H1 (cell line): ENCODE results near the gene TSN. TPM values are rescaled to one million over a fixed set of nuclear protein-coding genes. Genes with fewer than 3 reads are reported as not detected.

Experiments
- BACH1 ChIP-seq: IDR thresholded peaks from 2 replicates; pipeline ENCODE4 v1.6.1; 2012; ENCODE audit warnings: low read length, improper control_type of control experiment
- CREB1 ChIP-seq: IDR thresholded peaks from 2 replicates; pipeline ENCODE4 v1.6.1; 2012; ENCODE audit warnings: inconsistent platforms
- KDM1A ChIP-seq: fragments of 200-600, 300-600 bp; sonication (generic); IDR thresholded peaks from 2 replicates; pipeline ENCODE4 v1.7.1; 2016; ENCODE audit warnings: mild to moderate bottlenecking, low read length, borderline replicate concordance
- KDM4A ChIP-seq: IDR thresholded peaks from one replicate; pipeline ENCODE4 v1.7.1; 2012; ENCODE audit warnings: low read depth, mild to moderate bottlenecking, moderate library complexity, low read length, inconsistent platforms; ENCODE audit not compliant: severe bottlenecking
- SAP30 ChIP-seq: fragments of 300-600 bp; sonication (generic); IDR thresholded peaks from 2 replicates; pipeline ENCODE4 v1.7.1; 2012; ENCODE audit warnings: low read length, moderate library complexity, mild to moderate bottlenecking, inconsistent platforms; ENCODE audit not compliant: insufficient read depth, insufficient replicate concordance
- SIN3A ChIP-seq, 2 experiments: IDR thresholded peaks in 1 of 2; conservative IDR thresholded peaks in 1 of 2; 2 replicates each; pipeline ENCODE4 v1.6.1; 2011 to 2012; ENCODE audit warnings: low read length in 2 of 2, improper control_type of control experiment in 1 of 2, low read depth in 1 of 2, mild to moderate bottlenecking in 1 of 2
- polyA plus RNA-seq, 7 experiments: library from polyadenylated mRNA; depleted of rRNA in 3 of 7; stranded (reverse) in 5 of 7; unstranded in 2 of 7; fragments of >200 nt in 5 of 7; fragments of 200-250 nt in 2 of 7; gene quantifications; 1 replicate in 5 of 7; 2 replicates in 1 of 7; 4 replicates in 1 of 7; pipeline versions ENCODE4 v1.2.1 to v1.2.3, GENCODE V29; 2011 to 2013; ENCODE audit warnings: missing spikeins in 2 of 7, mixed read lengths in 2 of 7
- total RNA-seq: library from RNA; stranded (reverse); fragmentation: NEBNext Ultra II Directional; extraction: Animal tissue kit (Norgen Biotek cat#: 25700); gene quantifications from 2 replicates; pipeline ENCODE4 v1.2.1, GENCODE V29; 2021
- TF ChIP-seq, protein P1 (sequence below): fragments of 300-600 bp; sonication (generic); IDR thresholded peaks from 2 replicates; pipeline ENCODE4 v1.7.1; 2012; ENCODE audit warnings: low read length, moderate library complexity, mild to moderate bottlenecking, inconsistent platforms; ENCODE audit not compliant: insufficient replicate concordance

Gene TSN
- total and polyA plus RNA-seq, 2 of the 8 experiments (the other 6 are each of a cell fraction or from before 2014, with no cell fraction given) = 44.4 to 96.1 TPM

GRCh38 chr2:121766624-121767023 is 11.2 kb downstream of the TSN start (continued):
- TF ChIP-seq, protein P1, sequence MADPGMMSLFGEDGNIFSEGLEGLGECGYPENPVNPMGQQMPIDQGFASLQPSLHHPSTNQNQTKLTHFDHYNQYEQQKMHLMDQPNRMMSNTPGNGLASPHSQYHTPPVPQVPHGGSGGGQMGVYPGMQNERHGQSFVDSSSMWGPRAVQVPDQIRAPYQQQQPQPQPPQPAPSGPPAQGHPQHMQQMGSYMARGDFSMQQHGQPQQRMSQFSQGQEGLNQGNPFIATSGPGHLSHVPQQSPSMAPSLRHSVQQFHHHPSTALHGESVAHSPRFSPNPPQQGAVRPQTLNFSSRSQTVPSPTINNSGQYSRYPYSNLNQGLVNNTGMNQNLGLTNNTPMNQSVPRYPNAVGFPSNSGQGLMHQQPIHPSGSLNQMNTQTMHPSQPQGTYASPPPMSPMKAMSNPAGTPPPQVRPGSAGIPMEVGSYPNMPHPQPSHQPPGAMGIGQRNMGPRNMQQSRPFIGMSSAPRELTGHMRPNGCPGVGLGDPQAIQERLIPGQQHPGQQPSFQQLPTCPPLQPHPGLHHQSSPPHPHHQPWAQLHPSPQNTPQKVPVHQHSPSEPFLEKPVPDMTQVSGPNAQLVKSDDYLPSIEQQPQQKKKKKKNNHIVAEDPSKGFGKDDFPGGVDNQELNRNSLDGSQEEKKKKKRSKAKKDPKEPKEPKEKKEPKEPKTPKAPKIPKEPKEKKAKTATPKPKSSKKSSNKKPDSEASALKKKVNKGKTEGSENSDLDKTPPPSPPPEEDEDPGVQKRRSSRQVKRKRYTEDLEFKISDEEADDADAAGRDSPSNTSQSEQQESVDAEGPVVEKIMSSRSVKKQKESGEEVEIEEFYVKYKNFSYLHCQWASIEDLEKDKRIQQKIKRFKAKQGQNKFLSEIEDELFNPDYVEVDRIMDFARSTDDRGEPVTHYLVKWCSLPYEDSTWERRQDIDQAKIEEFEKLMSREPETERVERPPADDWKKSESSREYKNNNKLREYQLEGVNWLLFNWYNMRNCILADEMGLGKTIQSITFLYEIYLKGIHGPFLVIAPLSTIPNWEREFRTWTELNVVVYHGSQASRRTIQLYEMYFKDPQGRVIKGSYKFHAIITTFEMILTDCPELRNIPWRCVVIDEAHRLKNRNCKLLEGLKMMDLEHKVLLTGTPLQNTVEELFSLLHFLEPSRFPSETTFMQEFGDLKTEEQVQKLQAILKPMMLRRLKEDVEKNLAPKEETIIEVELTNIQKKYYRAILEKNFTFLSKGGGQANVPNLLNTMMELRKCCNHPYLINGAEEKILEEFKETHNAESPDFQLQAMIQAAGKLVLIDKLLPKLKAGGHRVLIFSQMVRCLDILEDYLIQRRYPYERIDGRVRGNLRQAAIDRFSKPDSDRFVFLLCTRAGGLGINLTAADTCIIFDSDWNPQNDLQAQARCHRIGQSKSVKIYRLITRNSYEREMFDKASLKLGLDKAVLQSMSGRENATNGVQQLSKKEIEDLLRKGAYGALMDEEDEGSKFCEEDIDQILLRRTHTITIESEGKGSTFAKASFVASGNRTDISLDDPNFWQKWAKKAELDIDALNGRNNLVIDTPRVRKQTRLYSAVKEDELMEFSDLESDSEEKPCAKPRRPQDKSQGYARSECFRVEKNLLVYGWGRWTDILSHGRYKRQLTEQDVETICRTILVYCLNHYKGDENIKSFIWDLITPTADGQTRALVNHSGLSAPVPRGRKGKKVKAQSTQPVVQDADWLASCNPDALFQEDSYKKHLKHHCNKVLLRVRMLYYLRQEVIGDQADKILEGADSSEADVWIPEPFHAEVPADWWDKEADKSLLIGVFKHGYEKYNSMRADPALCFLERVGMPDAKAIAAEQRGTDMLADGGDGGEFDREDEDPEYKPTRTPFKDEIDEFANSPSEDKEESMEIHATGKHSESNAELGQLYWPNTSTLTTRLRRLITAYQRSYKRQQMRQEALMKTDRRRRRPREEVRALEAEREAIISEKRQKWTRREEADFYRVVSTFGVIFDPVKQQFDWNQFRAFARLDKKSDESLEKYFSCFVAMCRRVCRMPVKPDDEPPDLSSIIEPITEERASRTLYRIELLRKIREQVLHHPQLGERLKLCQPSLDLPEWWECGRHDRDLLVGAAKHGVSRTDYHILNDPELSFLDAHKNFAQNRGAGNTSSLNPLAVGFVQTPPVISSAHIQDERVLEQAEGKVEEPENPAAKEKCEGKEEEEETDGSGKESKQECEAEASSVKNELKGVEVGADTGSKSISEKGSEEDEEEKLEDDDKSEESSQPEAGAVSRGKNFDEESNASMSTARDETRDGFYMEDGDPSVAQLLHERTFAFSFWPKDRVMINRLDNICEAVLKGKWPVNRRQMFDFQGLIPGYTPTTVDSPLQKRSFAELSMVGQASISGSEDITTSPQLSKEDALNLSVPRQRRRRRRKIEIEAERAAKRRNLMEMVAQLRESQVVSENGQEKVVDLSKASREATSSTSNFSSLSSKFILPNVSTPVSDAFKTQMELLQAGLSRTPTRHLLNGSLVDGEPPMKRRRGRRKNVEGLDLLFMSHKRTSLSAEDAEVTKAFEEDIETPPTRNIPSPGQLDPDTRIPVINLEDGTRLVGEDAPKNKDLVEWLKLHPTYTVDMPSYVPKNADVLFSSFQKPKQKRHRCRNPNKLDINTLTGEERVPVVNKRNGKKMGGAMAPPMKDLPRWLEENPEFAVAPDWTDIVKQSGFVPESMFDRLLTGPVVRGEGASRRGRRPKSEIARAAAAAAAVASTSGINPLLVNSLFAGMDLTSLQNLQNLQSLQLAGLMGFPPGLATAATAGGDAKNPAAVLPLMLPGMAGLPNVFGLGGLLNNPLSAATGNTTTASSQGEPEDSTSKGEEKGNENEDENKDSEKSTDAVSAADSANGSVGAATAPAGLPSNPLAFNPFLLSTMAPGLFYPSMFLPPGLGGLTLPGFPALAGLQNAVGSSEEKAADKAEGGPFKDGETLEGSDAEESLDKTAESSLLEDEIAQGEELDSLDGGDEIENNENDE = no peak
- TF ChIP-seq CREB1 (no peak), SAP30 (no peak), BACH1 (no peak), KDM4A (no peak), SIN3A (conservative IDR thresholded peaks at IDR 0.05 in 1 of 2, IDR thresholded peaks at IDR 0.05 in 1 of 2; ENCODE audit: low read depth in 1 of 2, low read length in 2 of 2) (no peak), KDM1A (no peak)
